ENCODE data around the gene CTF1. TPM values are rescaled to one million over a fixed set of nuclear protein-coding genes. Genes with fewer than 3 reads are reported as not detected.
A peak's percentile ranks its signal among the peaks of the same experiment; 100 is the strongest.

CTF1 gene
- total RNA-seq, 1 donor from 2014 or later: 4.2 TPM

- Mint-ChIP-seq H3K27ac (ENCODE audit: unreplicated experiment) (no peak overlapping the region), H3K9me3 (ENCODE audit: low read depth) (no peaks in the 10 kb centered on the region), H3K4me3 (ENCODE audit: unreplicated experiment) (no peak overlapping the region), H3K4me1 (ENCODE audit: low read depth) (no peaks in the 10 kb centered on the region), H3K36me3 (ENCODE audit: low read depth) (no peaks in the 10 kb centered on the region), H3K27me3 (ENCODE audit: low read depth) (no peaks in the 10 kb centered on the region)
- DNase-seq (ENCODE audit: low spot score): no peak
- TF ChIP-seq, protein P1, sequence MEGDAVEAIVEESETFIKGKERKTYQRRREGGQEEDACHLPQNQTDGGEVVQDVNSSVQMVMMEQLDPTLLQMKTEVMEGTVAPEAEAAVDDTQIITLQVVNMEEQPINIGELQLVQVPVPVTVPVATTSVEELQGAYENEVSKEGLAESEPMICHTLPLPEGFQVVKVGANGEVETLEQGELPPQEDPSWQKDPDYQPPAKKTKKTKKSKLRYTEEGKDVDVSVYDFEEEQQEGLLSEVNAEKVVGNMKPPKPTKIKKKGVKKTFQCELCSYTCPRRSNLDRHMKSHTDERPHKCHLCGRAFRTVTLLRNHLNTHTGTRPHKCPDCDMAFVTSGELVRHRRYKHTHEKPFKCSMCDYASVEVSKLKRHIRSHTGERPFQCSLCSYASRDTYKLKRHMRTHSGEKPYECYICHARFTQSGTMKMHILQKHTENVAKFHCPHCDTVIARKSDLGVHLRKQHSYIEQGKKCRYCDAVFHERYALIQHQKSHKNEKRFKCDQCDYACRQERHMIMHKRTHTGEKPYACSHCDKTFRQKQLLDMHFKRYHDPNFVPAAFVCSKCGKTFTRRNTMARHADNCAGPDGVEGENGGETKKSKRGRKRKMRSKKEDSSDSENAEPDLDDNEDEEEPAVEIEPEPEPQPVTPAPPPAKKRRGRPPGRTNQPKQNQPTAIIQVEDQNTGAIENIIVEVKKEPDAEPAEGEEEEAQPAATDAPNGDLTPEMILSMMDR (IDR thresholded peaks at IDR 0.05): no peak
Observed at GRCh38 chr16:30912794-30913412, 16.5 kb downstream of the CTF1 start.

- Mint-ChIP-seq H3K4me1 (ENCODE audit: low read depth) (no peaks in the 10 kb centered on the region), H3K9me3 (ENCODE audit: low read depth) (no peaks in the 10 kb centered on the region), H3K4me3 (ENCODE audit: unreplicated experiment) (no peak overlapping the region), H3K27ac (ENCODE audit: unreplicated experiment) (no peak overlapping the region), H3K36me3 (ENCODE audit: low read depth) (no peaks in the 10 kb centered on the region), H3K27me3 (ENCODE audit: low read depth) (no peaks in the 10 kb centered on the region)
- no peak for DNase-seq (ENCODE audit: low spot score)
- TF ChIP-seq, protein P1 (IDR thresholded peaks at IDR 0.05): no peak
Observed at GRCh38 chr16:30914830-30915229, 18.4 kb downstream of the CTF1 start.

GRCh38 chr16:30918614-30919013, 22.2 kb downstream of the CTF1 start:
- peaks cover 7% of the 10 kb centered on the region for H3K4me1 Mint-ChIP-seq (ENCODE audit: low read depth)
- TF ChIP-seq, protein P1 (IDR thresholded peaks at IDR 0.05): no peak
- no peak for DNase-seq (ENCODE audit: low spot score)
- no peaks in the 10 kb centered on the region for H3K27me3 Mint-ChIP-seq (ENCODE audit: low read depth)
- H3K9me3 Mint-ChIP-seq (ENCODE audit: low read depth): no peaks in the 10 kb centered on the region
- no peaks in the 10 kb centered on the region for H3K36me3 Mint-ChIP-seq (ENCODE audit: low read depth)
- H3K27ac Mint-ChIP-seq (ENCODE audit: unreplicated experiment): no peak overlapping the region
- H3K4me3 Mint-ChIP-seq (ENCODE audit: unreplicated experiment): no peak overlapping the region

- Mint-ChIP-seq H3K27me3 (ENCODE audit: low read depth) (no peaks in the 10 kb centered on the region), H3K36me3 (ENCODE audit: low read depth) (peaks cover under 1% of the 10 kb centered on the region), H3K27ac (ENCODE audit: unreplicated experiment) (no peak overlapping the region), H3K4me3 (ENCODE audit: unreplicated experiment) (peak overlapping the region; percentile 100), H3K9me3 (ENCODE audit: low read depth) (no peaks in the 10 kb centered on the region), H3K4me1 (ENCODE audit: low read depth) (peaks cover 19% of the 10 kb centered on the region)
- TF ChIP-seq, protein P1 (IDR thresholded peaks at IDR 0.05): no peak
- no peak for DNase-seq (ENCODE audit: low spot score)
Observed at GRCh38 chr16:30920891-30921290, 24.5 kb downstream of the CTF1 start.

DNA sequence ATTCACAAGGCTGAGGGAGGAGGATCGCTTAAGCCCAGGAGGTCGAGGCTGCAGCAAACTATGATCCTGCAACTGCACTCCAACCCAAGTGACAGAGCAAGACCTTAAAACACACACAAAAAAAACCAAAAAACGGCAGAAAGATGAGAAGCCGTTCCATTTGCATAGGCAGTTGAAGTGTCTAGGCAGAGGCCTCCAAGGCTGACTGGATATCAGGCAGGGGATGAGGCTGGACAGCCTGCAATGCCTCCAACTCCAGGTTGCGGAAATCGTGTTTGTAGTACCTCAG, 25.0 kb downstream of the CTF1 start:
- Mint-ChIP-seq H3K4me1 (ENCODE audit: low read depth) (peaks cover 23% of the 10 kb centered on the region), H3K27me3 (ENCODE audit: low read depth) (no peaks in the 10 kb centered on the region), H3K27ac (ENCODE audit: unreplicated experiment) (peak overlapping the region; percentile 100), H3K9me3 (ENCODE audit: low read depth) (no peaks in the 10 kb centered on the region), H3K36me3 (ENCODE audit: low read depth) (peaks cover 4% of the 10 kb centered on the region), H3K4me3 (ENCODE audit: unreplicated experiment) (peak overlapping the region; percentile 100)
- DNase-seq (ENCODE audit: low spot score): no peak
- TF ChIP-seq, protein P1 (IDR thresholded peaks at IDR 0.05): no peak

Data from chondrocyte (in vitro differentiated cells).